Spleen (tissue), 11 donors: ENCODE results near the gene PLCH2. TPM values are rescaled to one million over a fixed set of nuclear protein-coding genes. Genes with fewer than 3 reads are reported as not detected.

Source experiments
- DNase-seq: peaks from one replicate; pipeline ENCODE4 v3.0.0-alpha.2; 2020
- H3K27ac ChIP-seq, 8 donors: fragments of 200-600 bp; sonication (generic) in 7 of 8; 1 replicate in 4 of 8; 2 replicates in 4 of 8; pipeline versions ENCODE4 v1.5.0 to v1.8.0; 2016 to 2021; ENCODE audit warnings: inconsistent platforms in 4 of 8, mild to moderate bottlenecking in 4 of 8, moderate library complexity in 1 of 8
- H3K27me3 ChIP-seq, 7 donors: fragments of 200-600 bp; sonication (generic) in 6 of 7; replicated peaks in 1 of 7; 1 replicate in 4 of 7; 2 replicates in 3 of 7; pipeline versions ENCODE4 v1.5.0 to v1.8.0; 2016 to 2021; ENCODE audit warnings: inconsistent platforms in 3 of 7, mild to moderate bottlenecking in 1 of 7
- H3K36me3 ChIP-seq, 6 donors: fragments of 200-600 bp; sonication (generic) in 5 of 6; 1 replicate in 4 of 6; 2 replicates in 2 of 6; pipeline versions ENCODE4 v1.5.0 to v1.8.0; 2016 to 2021; ENCODE audit warnings: inconsistent platforms in 2 of 6
- H3K4me1 ChIP-seq, 6 donors: fragments of 200-600 bp; sonication (generic) in 5 of 6; 1 replicate in 3 of 6; 2 replicates in 3 of 6; pipeline versions ENCODE4 v1.5.0 to v1.8.0; 2016 to 2021; ENCODE audit warnings: inconsistent platforms in 3 of 6
- H3K4me3 ChIP-seq, 8 donors: fragments of 200-600 bp; sonication (generic) in 7 of 8; 1 replicate in 4 of 8; 2 replicates in 4 of 8; pipeline versions ENCODE4 v1.5.0 to v1.8.0; 2016 to 2021; ENCODE audit warnings: inconsistent platforms in 4 of 8, mild to moderate bottlenecking in 4 of 8, moderate library complexity in 2 of 8
- H3K9me3 ChIP-seq, 8 donors: fragments of 200-600 bp; sonication (generic) in 7 of 8; 1 replicate in 4 of 8; 2 replicates in 4 of 8; pipeline versions ENCODE4 v1.5.0 to v1.8.0; 2016 to 2021; ENCODE audit warnings: inconsistent platforms in 4 of 8
- POLR2A ChIP-seq, 3 donors: fragments of 450-650 bp; IDR thresholded peaks; one replicate each; pipeline ENCODE4 v1.5.1; 2017; ENCODE audit warnings: antibody characterized with exemption in 3 of 3, mild to moderate bottlenecking in 1 of 3
- POLR2AphosphoS5 ChIP-seq, 3 donors: sonication (generic); formaldehyde crosslinking; IDR thresholded peaks; one replicate each; pipeline ENCODE4 v1.5.1; 2017; ENCODE audit warnings: antibody characterized with exemption in 3 of 3
- WGBS, 5 donors: extraction: QIAGEN DNeasy Blood & Tissue Kit in 3 of 5; methylation state at CpG; one replicate each; pipeline versions ENCODE4 v1.1.5 to v1.1.7; 2013 to 2018; 5-methylcytosine and 5-hydroxymethylcytosine counted together
- intact Hi-C: fragments of 100-400 bp; cut with DNase I; formaldehyde crosslinking; loops from one replicate; pipeline ENCODE4 v1.15.0; 2023; ENCODE audit warnings: low total_unique reads
- polyA plus RNA-seq, 3 donors: library from polyadenylated mRNA; stranded (reverse); fragments of 200-250 nt; gene quantifications; one replicate each; pipeline ENCODE4 v1.2.1, GENCODE V29; 2013
- total RNA-seq, 7 donors: library from RNA; depleted of rRNA in 3 of 7; stranded (reverse); fragments of >200 nt in 3 of 7; fragmentation: NEBNext Ultra II Directional in 4 of 7; extraction: Animal tissue kit (Norgen Biotek cat#: 25700) in 4 of 7; gene quantifications; one replicate each; pipeline versions ENCODE4 v1.1.0 to v1.2.1, GENCODE V29; 2016 to 2021
- TF ChIP-seq, protein P1 (sequence below), 11 experiments: fragments of 200-600 bp in 7 of 11; fragments of 450-650 bp in 4 of 11; sonication (generic) in 4 of 11; IDR thresholded peaks in 8 of 11; conservative IDR thresholded peaks in 3 of 11; 1 replicate in 7 of 11; 2 replicates in 4 of 11; pipeline versions ENCODE4 v1.4.0 to v1.8.0; 2016 to 2021; ENCODE audit warnings: antibody characterized with exemption in 11 of 11, inconsistent platforms in 4 of 11, mild to moderate bottlenecking in 1 of 11
- donor health status: healthy with polysubstance abuse.
- donor health status: DM: no; HTN: no; CAD: no; lungs with moderate emphysema.
- donor health status: DM: no; HTN: no; CAD: no.
- donor health status: Bipolar disorder and iron deficiency.
- donor health status: healthy.
- donor health status: DM: no; HTN: no; CAD: no.
- donor health status: DM: yes; HTN: yes; CAD: no.

Gene PLCH2
- total and polyA plus RNA-seq, 10 donors, result 2.2 to 21.0 (median 8.9) TPM

DNA sequence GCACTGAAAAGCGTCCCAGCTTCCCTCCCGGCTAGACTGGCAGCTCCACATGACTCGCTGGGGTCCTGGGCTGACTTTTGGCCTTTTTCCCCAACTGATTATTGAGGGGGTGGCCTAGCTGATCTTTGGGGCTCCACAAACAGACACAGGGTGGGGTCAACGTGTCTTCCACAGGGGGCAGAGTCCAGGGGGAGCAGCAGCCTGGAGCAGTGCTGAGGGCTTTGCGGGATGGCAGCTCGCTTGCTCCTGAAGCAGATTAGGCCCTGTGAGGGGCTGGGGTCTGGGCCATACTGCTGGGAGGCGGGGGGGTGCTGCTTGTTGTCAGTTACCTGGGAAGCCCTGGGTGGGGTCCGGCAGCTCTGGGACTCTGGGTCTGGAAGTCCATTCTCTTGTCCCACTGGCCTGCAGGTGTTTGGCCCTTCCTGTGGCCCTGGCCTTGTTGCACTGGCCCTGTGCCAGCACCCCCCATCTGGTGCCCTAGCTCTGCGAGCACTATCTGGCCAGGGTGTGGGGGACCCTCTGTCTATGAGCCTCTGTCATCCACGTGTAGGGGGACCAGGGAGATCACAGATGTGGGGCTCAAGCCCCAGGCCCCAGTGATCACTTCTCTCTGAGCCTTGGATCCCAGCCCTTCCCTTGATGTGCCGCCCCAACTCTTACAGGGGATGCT, 66.3 kb downstream of the PLCH2 start:
- H3K27me3 ChIP-seq, result peaks cover 0 to 50% (median 13%) of the 10 kb centered on the region in 7 donors
- H3K4me3 ChIP-seq, result no peak overlapping the region
- TF ChIP-seq, protein P1, sequence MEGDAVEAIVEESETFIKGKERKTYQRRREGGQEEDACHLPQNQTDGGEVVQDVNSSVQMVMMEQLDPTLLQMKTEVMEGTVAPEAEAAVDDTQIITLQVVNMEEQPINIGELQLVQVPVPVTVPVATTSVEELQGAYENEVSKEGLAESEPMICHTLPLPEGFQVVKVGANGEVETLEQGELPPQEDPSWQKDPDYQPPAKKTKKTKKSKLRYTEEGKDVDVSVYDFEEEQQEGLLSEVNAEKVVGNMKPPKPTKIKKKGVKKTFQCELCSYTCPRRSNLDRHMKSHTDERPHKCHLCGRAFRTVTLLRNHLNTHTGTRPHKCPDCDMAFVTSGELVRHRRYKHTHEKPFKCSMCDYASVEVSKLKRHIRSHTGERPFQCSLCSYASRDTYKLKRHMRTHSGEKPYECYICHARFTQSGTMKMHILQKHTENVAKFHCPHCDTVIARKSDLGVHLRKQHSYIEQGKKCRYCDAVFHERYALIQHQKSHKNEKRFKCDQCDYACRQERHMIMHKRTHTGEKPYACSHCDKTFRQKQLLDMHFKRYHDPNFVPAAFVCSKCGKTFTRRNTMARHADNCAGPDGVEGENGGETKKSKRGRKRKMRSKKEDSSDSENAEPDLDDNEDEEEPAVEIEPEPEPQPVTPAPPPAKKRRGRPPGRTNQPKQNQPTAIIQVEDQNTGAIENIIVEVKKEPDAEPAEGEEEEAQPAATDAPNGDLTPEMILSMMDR (IDR thresholded peaks at IDR 0.05 in 8 of 11, conservative IDR thresholded peaks at IDR 0.05 in 3 of 11), result no peak
- no peak for TF ChIP-seq POLR2A (IDR thresholded peaks at IDR 0.05)
- no peak for TF ChIP-seq POLR2AphosphoS5 (IDR thresholded peaks at IDR 0.05)
- no peaks in the 10 kb centered on the region for H3K36me3 ChIP-seq
- H3K4me1 ChIP-seq, result peaks cover 6 to 82% (median 60%) of the 10 kb centered on the region in 6 donors
- WGBS, 5 donors, result 78 to 90% (median 82%) methylated on average over 10 to 11 of the region's 11 CpGs
- no peaks in the 10 kb centered on the region for H3K9me3 ChIP-seq
- no peak for DNase-seq
- H3K27ac ChIP-seq, result no peak overlapping the region
- intact Hi-C loops, result no loop called here

DNA sequence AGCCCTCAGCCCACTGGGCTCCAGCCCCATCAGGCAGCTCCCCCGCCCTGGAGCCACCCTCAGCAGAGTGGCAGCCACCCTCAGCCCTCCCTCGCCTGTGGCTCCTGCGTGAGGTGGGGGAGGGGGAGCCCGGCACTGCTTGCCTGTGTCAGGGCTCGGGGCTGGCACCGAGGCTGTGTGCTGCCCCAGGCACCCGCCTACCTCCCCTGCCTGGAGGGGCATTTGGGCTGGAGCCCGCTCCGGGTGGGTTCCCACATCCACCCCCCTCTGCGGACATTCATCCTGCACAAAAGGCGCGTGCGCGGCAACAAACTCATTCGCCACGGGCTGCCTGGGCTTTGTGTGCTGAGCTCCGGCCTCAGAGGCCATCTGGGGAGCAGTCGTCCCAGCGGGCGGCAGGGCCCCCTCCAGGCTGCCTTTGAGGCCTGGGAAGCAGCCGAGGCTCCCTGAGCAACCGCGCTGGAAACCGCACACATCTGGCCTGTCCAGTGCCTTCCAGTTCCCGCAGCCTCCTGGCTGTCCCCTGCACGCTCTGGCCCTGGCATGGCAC, 67.5 kb downstream of the PLCH2 start:
- no peak for DNase-seq
- H3K9me3 ChIP-seq, result no peaks in the 10 kb centered on the region
- H3K27me3 ChIP-seq, result peaks cover 0 to 46% (median 13%) of the 10 kb centered on the region in 7 donors
- no peak overlapping the region for H3K4me3 ChIP-seq
- TF ChIP-seq, protein P1 (IDR thresholded peaks at IDR 0.05 in 8 of 11, conservative IDR thresholded peaks at IDR 0.05 in 3 of 11), result no peak
- TF ChIP-seq POLR2A (IDR thresholded peaks at IDR 0.05), result no peak
- no peak for TF ChIP-seq POLR2AphosphoS5 (IDR thresholded peaks at IDR 0.05)
- WGBS, 5 donors, result 43 to 71% (median 54%) methylated on average over 1 to 26 of the region's 26 CpGs
- H3K36me3 ChIP-seq, result no peaks in the 10 kb centered on the region
- intact Hi-C loops, result no loop called here
- peaks cover 16 to 87% (median 69%) of the 10 kb centered on the region in 6 donors for H3K4me1 ChIP-seq
- H3K27ac ChIP-seq, result peak overlapping the region in 4 of 8 donors; percentile 98 to 99 (median 99)

DNA sequence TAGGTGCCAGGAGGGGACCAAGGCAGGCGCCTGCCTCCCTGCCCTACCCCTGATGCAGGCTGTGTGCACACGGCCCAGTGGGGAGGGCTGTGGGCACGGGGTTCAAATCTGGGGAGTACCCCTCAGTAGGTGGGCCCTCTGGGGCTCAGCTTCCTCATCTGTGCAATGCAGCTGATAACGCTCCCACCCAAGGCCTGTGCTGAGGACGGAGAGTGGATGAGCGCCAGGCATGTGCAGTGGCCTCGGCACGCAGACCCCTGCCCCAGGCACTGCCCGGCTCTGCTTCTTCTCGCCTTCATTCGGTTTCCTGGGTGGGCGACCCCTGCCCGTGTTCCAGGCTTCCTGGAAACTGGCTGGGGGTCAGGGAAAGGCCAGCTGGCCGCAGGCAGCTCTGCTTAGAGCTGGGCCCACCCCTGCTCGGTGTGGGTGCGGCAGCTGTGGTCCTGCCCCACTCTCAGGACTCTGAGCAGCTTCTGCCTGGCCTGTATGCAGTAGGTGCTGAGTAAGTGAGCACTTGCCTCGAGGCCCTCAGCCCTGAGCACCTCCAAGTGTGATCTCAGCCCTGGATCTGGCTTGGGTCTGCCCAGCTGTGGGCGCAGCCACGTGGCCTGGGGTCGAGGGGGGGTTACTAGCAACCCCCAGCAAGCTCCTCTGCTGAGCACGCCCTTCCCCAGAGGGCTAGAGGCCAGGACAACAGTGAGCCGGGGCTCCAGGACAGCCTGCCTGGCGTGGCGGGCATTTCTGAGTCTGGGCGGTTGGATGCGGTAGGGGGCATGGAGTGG, 68.2 kb downstream of the PLCH2 start:
- no peak for DNase-seq
- H3K4me3 ChIP-seq, result no peak overlapping the region
- no peaks in the 10 kb centered on the region for H3K9me3 ChIP-seq
- intact Hi-C loops, result no loop called here
- H3K27me3 ChIP-seq, result peaks cover 0 to 43% (median 13%) of the 10 kb centered on the region in 7 donors
- 55 to 74% (median 65%) methylated on average over 20 to 26 of the region's 26 CpGs for WGBS, 5 donors
- H3K4me1 ChIP-seq, result peaks cover 21 to 94% (median 75%) of the 10 kb centered on the region in 6 donors
- peak in 1 of 3 donors; percentile 16 for TF ChIP-seq POLR2AphosphoS5 (IDR thresholded peaks at IDR 0.05)
- TF ChIP-seq, protein P1 (IDR thresholded peaks at IDR 0.05 in 8 of 11, conservative IDR thresholded peaks at IDR 0.05 in 3 of 11), result no peak
- no peaks in the 10 kb centered on the region for H3K36me3 ChIP-seq
- H3K27ac ChIP-seq, result peak overlapping the region in 5 of 8 donors; percentile 98 to 99 (median 99)
